WTC11 (cell line): ENCODE measurements around the gene SLC38A10.

ENCODE experiments used
- ARID4B ChIP-seq: sonication (generic); formaldehyde crosslinking; IDR thresholded peaks from 2 replicates; pipeline ENCODE4 v1.8.0; 2023; ENCODE audit warnings: missing genetic modification reagents, mild to moderate bottlenecking, borderline replicate concordance
- CTCF ChIP-seq: fragments of 200-600 bp; IDR thresholded peaks from 2 replicates; pipeline ENCODE4 v1.8.0; 2022; ENCODE audit warnings: antibody characterized with exemption
- NFE2L1 ChIP-seq: sonication (generic); formaldehyde crosslinking; IDR thresholded peaks from 2 replicates; pipeline ENCODE4 v1.8.1; 2023; ENCODE audit warnings: missing genetic modification reagents
- PREB ChIP-seq: sonication (generic); formaldehyde crosslinking; IDR thresholded peaks from 2 replicates; pipeline ENCODE4 v1.8.1; 2022; ENCODE audit warnings: mild to moderate bottlenecking, missing genetic modification reagents, moderate library complexity, borderline replicate concordance
- ZNF121 ChIP-seq: sonication (generic); formaldehyde crosslinking; IDR thresholded peaks from 2 replicates; pipeline ENCODE4 v1.8.0; 2023; ENCODE audit warnings: missing genetic modification reagents

GRCh38 chr17:81341516-81342268 is 46.6 kb upstream of the SLC38A10 start:
- no peak for TF ChIP-seq ARID4B
- no peak for TF ChIP-seq CTCF
- TF ChIP-seq PREB (CRISPR knock-in tag), result no peak
- TF ChIP-seq NFE2L1, result no peak
- no peak for TF ChIP-seq ZNF121
